Body of pancreas (tissue), 4 donors: Measurements from ENCODE around the gene ABCB4.

Experiments used
- CTCF ChIP-seq, 7 experiments: fragments of 450-650 bp in 4 of 7; fragments of 200-600 bp in 3 of 7; sonication (generic) in 3 of 7; IDR thresholded peaks; one replicate each; pipeline ENCODE4 v1.5.1; 2016 to 2019; ENCODE audit warnings: antibody characterized with exemption in 7 of 7
- POLR2A ChIP-seq, 3 donors: fragments of 450-650 bp; IDR thresholded peaks; one replicate each; pipeline ENCODE4 v1.6.1; 2016; ENCODE audit warnings: antibody characterized with exemption in 3 of 3, mild to moderate bottlenecking in 2 of 3

GRCh38 chr7:87451187-87451586, 24.3 kb downstream of the ABCB4 start:
- TF ChIP-seq CTCF (IDR thresholded peaks at IDR 0.05), result no peak
- TF ChIP-seq POLR2A (IDR thresholded peaks at IDR 0.05), result no peak
